Measurements from ENCODE around the gene TTC34.

GRCh38 chr1:2796890-2797740 lies 4.4 kb downstream of the TTC34 start:
- TF ChIP-seq POLR2A (IDR thresholded peaks at IDR 0.05; ENCODE audit: low read depth, low read length) (no peak), TAF1 (IDR thresholded peaks at IDR 0.05; ENCODE audit: low read depth, low read length) (no peak), POLR2AphosphoS5 (IDR thresholded peaks at IDR 0.05; ENCODE audit: low read depth, low read length) (no peak), SPI1 (IDR thresholded peaks at IDR 0.05; ENCODE audit: low read depth, low read length) (no peak)
